Omental fat pad (tissue), 4 donors: ENCODE data around the gene RNF149. TPM values are rescaled to one million over a fixed set of nuclear protein-coding genes. Genes with fewer than 3 reads are reported as not detected.

Source experiments
- ATAC-seq: fragments of 150-250 bp; one replicate; pipeline ENCODE4 v1.9.1; 2016; ENCODE audit warnings: mild to moderate bottlenecking, moderate library complexity; ENCODE audit not compliant: low FRiP score
- DNase-seq: peaks from one replicate; pipeline ENCODE4 v3.0.0-alpha.2; 2019; ENCODE audit warnings: low spot score
- CTCF ChIP-seq, 3 donors: fragments of 450-650 bp; IDR thresholded peaks; one replicate each; pipeline ENCODE4 v1.5.1; 2016 to 2017; ENCODE audit warnings: antibody characterized with exemption in 3 of 3, mild to moderate bottlenecking in 3 of 3, moderate library complexity in 2 of 3
- total RNA-seq, 4 donors: library from RNA; depleted of rRNA; stranded (reverse); fragments of >200 nt; gene quantifications; one replicate each; pipeline ENCODE4 v1.1.0, GENCODE V29; 2016

Gene RNF149
- total RNA-seq, 4 donors from 2014 or later, result 96.8 to 191 (median 118) TPM

GRCh38 chr2:101297383-101297782 lies 11.1 kb downstream of the RNF149 start:
- no peak for ATAC-seq
- DNase-seq, result no peak
- no peak for TF ChIP-seq CTCF (IDR thresholded peaks at IDR 0.05)

GRCh38 chr2:101296371-101296770 lies 12.1 kb downstream of the RNF149 start:
- ATAC-seq, result no peak
- DNase-seq, result no peak
- TF ChIP-seq CTCF (IDR thresholded peaks at IDR 0.05), result no peak

- TF ChIP-seq CTCF (IDR thresholded peaks at IDR 0.05), result no peak
- no peak for ATAC-seq
- no peak for DNase-seq
These were observed 12.6 kb downstream of the RNF149 start for GRCh38 chr2:101295895-101296294.

- ATAC-seq (no peak), DNase-seq (no peak)
- TF ChIP-seq CTCF (IDR thresholded peaks at IDR 0.05), result no peak
These were observed 13.6 kb downstream of the RNF149 start for GRCh38 chr2:101294861-101295260.

GRCh38 chr2:101293544-101293943 lies 15.0 kb downstream of the RNF149 start:
- no peak for ATAC-seq
- no peak for TF ChIP-seq CTCF (IDR thresholded peaks at IDR 0.05)
- no peak for DNase-seq

- TF ChIP-seq CTCF (IDR thresholded peaks at IDR 0.05), result no peak
- no peak for ATAC-seq
- no peak for DNase-seq
These were observed 16.5 kb downstream of the RNF149 start for GRCh38 chr2:101291973-101292372.

GRCh38 chr2:101290711-101291110 lies 17.8 kb downstream of the RNF149 start:
- no peak for TF ChIP-seq CTCF (IDR thresholded peaks at IDR 0.05)
- DNase-seq (no peak), ATAC-seq (no peak)
